ENCODE data around the gene QPCTL. TPM values are rescaled to one million over a fixed set of nuclear protein-coding genes. Genes with fewer than 3 reads are reported as not detected.

The QPCTL gene
- polyA plus RNA-seq, 2 donors, result 3.9 to 6.8 TPM

Other genes with a start within 250 kb of the QPCTL start
- gene FOSB, start 224.7 kb upstream of the QPCTL start, polyA plus RNA-seq, result 10 to 100 TPM in 1 of 2 donors, 1 to 10 TPM in 1; 1.1 to 13.8 TPM
- gene RTN2, start 195.6 kb upstream of the QPCTL start, polyA plus RNA-seq, result 1 to 10 TPM; 2.4 to 5.1 TPM
- 1 to 10 TPM; 2.3 to 2.5 TPM for gene PPM1N, start 194.2 kb upstream of the QPCTL start, polyA plus RNA-seq
- 10 to 100 TPM; 35.5 to 36.5 TPM for gene VASP, start 185.2 kb upstream of the QPCTL start, polyA plus RNA-seq
- 1 to 10 TPM; 4.0 to 4.6 TPM for gene OPA3, start 107.9 kb upstream of the QPCTL start, polyA plus RNA-seq
- under 1 TPM; 0.83 to 0.85 TPM for gene GPR4, start 90.5 kb upstream of the QPCTL start, polyA plus RNA-seq
- 10 to 100 TPM; 55.3 to 56.5 TPM for gene EML2, start 53.3 kb upstream of the QPCTL start, polyA plus RNA-seq
- gene GIPR, start 24.4 kb upstream of the QPCTL start, polyA plus RNA-seq, result 1 to 10 TPM in 1 of 2 donors, under 1 TPM in 1; 0.62 to 2.1 TPM
- gene SNRPD2, start 713 bp upstream of the QPCTL start, polyA plus RNA-seq, result 100 to 1,000 TPM; 291 to 376 TPM
- gene FBXO46, start 38.2 kb downstream of the QPCTL start, polyA plus RNA-seq, result 10 to 100 TPM; 13.9 TPM
- gene MEIOSIN, start 40.8 kb downstream of the QPCTL start, polyA plus RNA-seq, result not detected
- gene SIX5, start 76.6 kb downstream of the QPCTL start, polyA plus RNA-seq, result 1 to 10 TPM; 8.2 to 9.8 TPM
- 100 to 1,000 TPM in 1 of 2 donors, 10 to 100 TPM in 1; 26.0 to 133 TPM for gene DMPK, start 89.8 kb downstream of the QPCTL start, polyA plus RNA-seq
- 10 to 100 TPM; 12.4 to 34.6 TPM for gene DMWD, start 100.2 kb downstream of the QPCTL start, polyA plus RNA-seq
- under 1 TPM in 1 of 2 donors, not detected in 1; 0.16 TPM for gene RSPH6A, start 122.6 kb downstream of the QPCTL start, polyA plus RNA-seq
- gene SYMPK, start 170.5 kb downstream of the QPCTL start, polyA plus RNA-seq, result 10 to 100 TPM; 31.3 to 76.3 TPM
- under 1 TPM; 0.02 to 0.10 TPM for gene FOXA3, start 171.7 kb downstream of the QPCTL start, polyA plus RNA-seq
- gene IRF2BP1, start 193.5 kb downstream of the QPCTL start, polyA plus RNA-seq, result 10 to 100 TPM in 1 of 2 donors, 1 to 10 TPM in 1; 9.0 to 10.6 TPM
- 1 to 10 TPM; 3.2 to 3.5 TPM for gene MYPOP, start 209.9 kb downstream of the QPCTL start, polyA plus RNA-seq
- gene NANOS2, start 222.1 kb downstream of the QPCTL start, polyA plus RNA-seq, result not detected